Activated CD8-positive, alpha-beta T cell treated with anti-CD3 and anti-CD28 coated beads for 36 hours (primary cell): Measurements from ENCODE around the gene MTCH1. TPM values are rescaled to one million over a fixed set of nuclear protein-coding genes. Genes with fewer than 3 reads are reported as not detected.
"Not testable (repeated sequence)": the region's sequence is repeated elsewhere in the genome, so short reads cannot be mapped to it uniquely, and the experiment has no call there.

Experiments
- ATAC-seq: fragments of 200-7000 bp; cut with Tn5 transposase; one replicate; pipeline ENCODE4 v1.10.0; 2021; ENCODE audit warnings: mild to moderate bottlenecking, moderate library complexity
- CTCF ChIA-PET: fragments of 350-600 bp; sonication (Branson Sonifier 250); formaldehyde crosslinking; loops from one replicate; lab custom pipeline; 2021; ENCODE audit warnings: antibody characterized with exemption; lab: Charles Lee
- POLR2A ChIA-PET: fragments of 350-600 bp; sonication (Branson Sonifier 250); formaldehyde crosslinking; loops from one replicate; lab custom pipeline; 2021; ENCODE audit warnings: antibody characterized with exemption; lab: Charles Lee
- DNase-seq: peaks from one replicate; pipeline ENCODE4 v3.0.0-alpha.2; 2020
- H3K27ac Mint-ChIP-seq: one replicate; pipeline ENCODE4 v1.8.0; 2021; ENCODE audit warnings: mild to moderate bottlenecking, mixed read lengths
- H3K27me3 Mint-ChIP-seq: one replicate; pipeline ENCODE4 v1.8.0; 2021; ENCODE audit warnings: mixed read lengths
- H3K36me3 Mint-ChIP-seq: one replicate; pipeline ENCODE4 v1.8.0; 2021; ENCODE audit warnings: low read depth, mixed read lengths
- H3K4me1 Mint-ChIP-seq: one replicate; pipeline ENCODE4 v1.8.0; 2021; ENCODE audit warnings: low read depth, mixed read lengths
- H3K4me3 Mint-ChIP-seq: one replicate; pipeline ENCODE4 v1.8.0; 2021; ENCODE audit warnings: mild to moderate bottlenecking, moderate library complexity, mixed read lengths
- H3K9me3 Mint-ChIP-seq: one replicate; pipeline ENCODE4 v1.8.0; 2021; ENCODE audit warnings: mixed read lengths
- intact Hi-C: fragments of 100-400 bp; cut with micrococcal nuclease; formaldehyde crosslinking; loops from one replicate; pipeline ENCODE4 v1.10.0; 2022
- total RNA-seq, 2 experiments: library from RNA; stranded (reverse); gene quantifications; one replicate each; pipeline ENCODE4 v1.2.3, GENCODE V29; 2021
- TF ChIP-seq, protein P1 (sequence below): fragments of 200-600 bp; IDR thresholded peaks from one replicate; pipeline ENCODE4 v1.8.0; 2022; ENCODE audit warnings: antibody characterized with exemption, mild to moderate bottlenecking

Gene MTCH1
- total RNA-seq, 2 experiments from 2014 or later: 96.5 to 100 TPM

DNA sequence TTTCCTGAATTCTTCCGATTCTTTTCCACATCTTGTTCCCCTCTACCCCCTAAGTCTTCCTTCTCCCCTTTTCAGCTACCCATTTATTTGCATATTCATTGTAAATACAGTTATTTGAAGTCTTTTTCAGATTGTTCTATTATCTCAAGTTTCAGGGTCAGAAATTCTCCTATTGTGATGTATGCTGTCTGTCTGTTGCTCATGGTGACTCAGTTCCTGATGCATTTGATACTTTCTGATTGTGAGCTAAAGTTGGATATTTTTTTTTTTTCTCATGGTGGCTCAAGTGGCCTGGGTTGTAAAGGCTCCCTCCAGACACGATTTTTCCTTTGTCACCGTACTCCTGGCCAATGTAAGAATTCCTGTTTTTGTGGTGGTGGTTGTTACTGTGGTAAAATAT is 36.4 kb downstream of the MTCH1 start:
- Mint-ChIP-seq H3K4me3 (no peak overlapping the region), H3K4me1 (peaks cover 32% of the 10 kb centered on the region), H3K27ac (no peak overlapping the region), H3K27me3 (no peaks in the 10 kb centered on the region), H3K9me3 (no peaks in the 10 kb centered on the region), H3K36me3 (no peaks in the 10 kb centered on the region)
- intact Hi-C loops: no loop called here
- ChIA-PET POLR2A (interaction anchor here (0.5 to 1.6 kb wide), 3 partner anchors 15 to 72 kb away, joined by 3 to 4 read pairs (median 3); no protein-coding TSS in a partner anchor), CTCF (no interaction called here)
- ATAC-seq: no peak
- TF ChIP-seq, protein P1, sequence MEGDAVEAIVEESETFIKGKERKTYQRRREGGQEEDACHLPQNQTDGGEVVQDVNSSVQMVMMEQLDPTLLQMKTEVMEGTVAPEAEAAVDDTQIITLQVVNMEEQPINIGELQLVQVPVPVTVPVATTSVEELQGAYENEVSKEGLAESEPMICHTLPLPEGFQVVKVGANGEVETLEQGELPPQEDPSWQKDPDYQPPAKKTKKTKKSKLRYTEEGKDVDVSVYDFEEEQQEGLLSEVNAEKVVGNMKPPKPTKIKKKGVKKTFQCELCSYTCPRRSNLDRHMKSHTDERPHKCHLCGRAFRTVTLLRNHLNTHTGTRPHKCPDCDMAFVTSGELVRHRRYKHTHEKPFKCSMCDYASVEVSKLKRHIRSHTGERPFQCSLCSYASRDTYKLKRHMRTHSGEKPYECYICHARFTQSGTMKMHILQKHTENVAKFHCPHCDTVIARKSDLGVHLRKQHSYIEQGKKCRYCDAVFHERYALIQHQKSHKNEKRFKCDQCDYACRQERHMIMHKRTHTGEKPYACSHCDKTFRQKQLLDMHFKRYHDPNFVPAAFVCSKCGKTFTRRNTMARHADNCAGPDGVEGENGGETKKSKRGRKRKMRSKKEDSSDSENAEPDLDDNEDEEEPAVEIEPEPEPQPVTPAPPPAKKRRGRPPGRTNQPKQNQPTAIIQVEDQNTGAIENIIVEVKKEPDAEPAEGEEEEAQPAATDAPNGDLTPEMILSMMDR: no peak
- no peak for DNase-seq

DNA sequence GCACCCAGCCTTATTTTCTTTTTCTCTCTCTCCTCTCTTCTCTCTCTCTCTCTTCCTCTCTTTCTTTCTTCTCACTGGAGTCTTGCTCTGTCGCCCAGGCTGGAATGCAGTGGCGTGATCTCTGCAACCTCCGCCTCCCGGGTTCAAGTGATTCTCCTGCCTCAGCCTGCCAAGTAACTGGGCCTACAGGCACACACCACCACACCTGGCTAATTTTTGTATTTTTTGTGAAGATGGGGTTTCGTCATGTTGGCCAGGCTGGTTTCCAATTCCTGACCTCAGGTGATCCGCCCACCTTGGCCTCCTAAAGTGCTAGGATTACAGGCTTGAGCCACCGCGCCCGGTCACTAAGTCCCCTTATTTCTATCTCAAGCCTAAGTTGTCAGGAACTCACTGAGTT is 36.9 kb downstream of the MTCH1 start:
- POLR2A ChIA-PET: interaction anchor here (0.5 to 1.6 kb wide), 3 partner anchors 22 to 71 kb away, joined by 3 to 4 read pairs (median 3); no protein-coding TSS in a partner anchor
- H3K9me3 Mint-ChIP-seq, H3K4me3 Mint-ChIP-seq, H3K27ac Mint-ChIP-seq, DNase-seq, intact Hi-C loops, H3K27me3 Mint-ChIP-seq, CTCF ChIA-PET, ATAC-seq, H3K36me3 Mint-ChIP-seq: not testable (repeated sequence)
- peaks cover 29% of the 10 kb centered on the region for H3K4me1 Mint-ChIP-seq

GRCh38 chr6:36947570-36948351 is 38.2 kb downstream of the MTCH1 start:
- no peak overlapping the region for H3K4me3 Mint-ChIP-seq
- DNase-seq (peak; percentile 48), ATAC-seq (peak; percentile 71)
- H3K9me3 Mint-ChIP-seq: no peaks in the 10 kb centered on the region
- H3K27ac Mint-ChIP-seq: no peak overlapping the region
- ChIA-PET POLR2A (interaction anchor here (1.4 kb wide), 1 partner anchor 8 kb away, joined by 4 read pairs; no protein-coding TSS in a partner anchor), CTCF (interaction anchor here (1.9 kb wide), 1 partner anchor 70 kb away, joined by 6 read pairs; no protein-coding TSS in a partner anchor)
- intact Hi-C loops: no loop called here
- peaks cover 21% of the 10 kb centered on the region for H3K4me1 Mint-ChIP-seq
- TF ChIP-seq, protein P1: no peak
- H3K27me3 Mint-ChIP-seq: no peaks in the 10 kb centered on the region
- H3K36me3 Mint-ChIP-seq: no peaks in the 10 kb centered on the region

DNA sequence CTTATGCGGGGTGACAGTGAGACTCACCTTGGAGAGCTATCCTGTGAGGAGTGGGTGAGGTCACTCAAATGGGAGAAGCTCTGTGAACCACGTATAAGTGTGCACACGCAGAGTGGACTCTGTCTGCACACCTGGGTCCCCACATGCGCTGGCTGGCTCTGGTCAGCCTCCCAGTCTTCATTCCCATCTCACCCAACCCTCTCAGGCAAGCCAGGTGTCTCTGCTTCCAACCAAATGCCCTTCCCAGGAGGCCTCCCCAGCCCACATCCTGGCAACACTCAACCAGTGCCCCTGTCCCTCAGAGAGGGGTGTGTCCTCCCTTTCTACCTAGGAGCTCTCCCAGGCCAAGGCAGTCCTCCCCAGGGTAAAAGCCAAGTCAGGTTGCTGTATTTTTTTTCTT is 39.5 kb downstream of the MTCH1 start:
- Mint-ChIP-seq H3K27me3 (no peaks in the 10 kb centered on the region), H3K9me3 (no peaks in the 10 kb centered on the region), H3K36me3 (no peaks in the 10 kb centered on the region), H3K4me1 (peaks cover 21% of the 10 kb centered on the region), H3K27ac (no peak overlapping the region), H3K4me3 (no peak overlapping the region)
- TF ChIP-seq, protein P1: no peak
- ATAC-seq (no peak), DNase-seq (no peak)
- CTCF ChIA-PET: interaction anchor here (1.9 kb wide), 1 partner anchor 72 kb away, joined by 6 read pairs; no protein-coding TSS in a partner anchor
- intact Hi-C loops: no loop called here
- POLR2A ChIA-PET: no interaction called here

- CTCF ChIA-PET: no interaction called here
- intact Hi-C loops: no loop called here
- peaks cover 21% of the 10 kb centered on the region for H3K4me1 Mint-ChIP-seq
- ATAC-seq (no peak), DNase-seq (no peak)
- H3K4me3 Mint-ChIP-seq: no peak overlapping the region
- H3K9me3 Mint-ChIP-seq: no peaks in the 10 kb centered on the region
- POLR2A ChIA-PET: no interaction called here
- no peaks in the 10 kb centered on the region for H3K36me3 Mint-ChIP-seq
- TF ChIP-seq, protein P1: no peak
- no peaks in the 10 kb centered on the region for H3K27me3 Mint-ChIP-seq
- no peak overlapping the region for H3K27ac Mint-ChIP-seq
These were observed 40.7 kb downstream of the MTCH1 start for GRCh38 chr6:36945301-36945700.
